DMS79 (cell line): Measurements from ENCODE around the gene MYL10.
"Not testable (repeated sequence)": the region's sequence is repeated elsewhere in the genome, so short reads cannot be mapped to it uniquely, and the experiment has no call there.

Experiments
- DNase-seq: peaks from one replicate; lab custom pipeline; 2025; lab: John Stamatoyannopoulos, UW

Gene MYL10

GRCh38 chr7:101651112-101651511 lies 22.0 kb upstream of the MYL10 start:
- no peak for DNase-seq

- DNase-seq, result no peak
Measured at GRCh38 chr7:101650579-101651081, 21.5 kb upstream of the MYL10 start.

- not testable (repeated sequence) for DNase-seq
Measured at GRCh38 chr7:101647876-101648275, 18.8 kb upstream of the MYL10 start.

- no peak for DNase-seq
Measured at GRCh38 chr7:101645951-101646350, 16.9 kb upstream of the MYL10 start.

GRCh38 chr7:101644879-101645278 lies 15.8 kb upstream of the MYL10 start:
- no peak for DNase-seq

- not testable (repeated sequence) for DNase-seq
Measured at GRCh38 chr7:101639127-101639526, 10.0 kb upstream of the MYL10 start.

GRCh38 chr7:101636822-101637623 lies 7.9 kb upstream of the MYL10 start:
- DNase-seq, result no peak

GRCh38 chr7:101635484-101635883 lies 6.4 kb upstream of the MYL10 start:
- DNase-seq, result no peak

- DNase-seq, result no peak
Measured at GRCh38 chr7:101634196-101634717, 5.2 kb upstream of the MYL10 start.

GRCh38 chr7:101633511-101633910 lies 4.4 kb upstream of the MYL10 start:
- no peak for DNase-seq

GRCh38 chr7:101632641-101633040 lies 3.5 kb upstream of the MYL10 start:
- no peak for DNase-seq

- DNase-seq, result no peak
Measured at GRCh38 chr7:101631224-101631714, 2.2 kb upstream of the MYL10 start.

- no peak for DNase-seq
Measured at GRCh38 chr7:101630591-101630990, 1.5 kb upstream of the MYL10 start.

GRCh38 chr7:101628522-101628921 lies 574 bp downstream of the MYL10 start:
- no peak for DNase-seq

GRCh38 chr7:101626758-101627157 lies 2.3 kb downstream of the MYL10 start:
- DNase-seq, result no peak

- DNase-seq, result no peak
Measured at GRCh38 chr7:101626069-101626671, 2.9 kb downstream of the MYL10 start.

GRCh38 chr7:101625031-101625791 lies 3.9 kb downstream of the MYL10 start:
- DNase-seq, result no peak

GRCh38 chr7:101624246-101625001 lies 4.7 kb downstream of the MYL10 start:
- no peak for DNase-seq

- DNase-seq, result no peak
Measured at GRCh38 chr7:101622609-101623173, 6.4 kb downstream of the MYL10 start.

- no peak for DNase-seq
Measured at GRCh38 chr7:101620991-101621390, 8.1 kb downstream of the MYL10 start.

- no peak for DNase-seq
Measured at GRCh38 chr7:101620395-101620794, 8.7 kb downstream of the MYL10 start.
